ENCODE data around the gene OR52R1.
"Not testable (repeated sequence)": the region's sequence is repeated elsewhere in the genome, so short reads cannot be mapped to it uniquely, and the experiment has no call there.

OR52R1 gene

GRCh38 chr11:4804280-4804679, at the start of gene OR52R1:
Gene OR52R1 (minus strand): TSS chr11:4804380. CDS start chr11:4804380, 0 bp downstream.
- DNase-seq (ENCODE audit: low read depth in 2 of 2): no peak

DNA sequence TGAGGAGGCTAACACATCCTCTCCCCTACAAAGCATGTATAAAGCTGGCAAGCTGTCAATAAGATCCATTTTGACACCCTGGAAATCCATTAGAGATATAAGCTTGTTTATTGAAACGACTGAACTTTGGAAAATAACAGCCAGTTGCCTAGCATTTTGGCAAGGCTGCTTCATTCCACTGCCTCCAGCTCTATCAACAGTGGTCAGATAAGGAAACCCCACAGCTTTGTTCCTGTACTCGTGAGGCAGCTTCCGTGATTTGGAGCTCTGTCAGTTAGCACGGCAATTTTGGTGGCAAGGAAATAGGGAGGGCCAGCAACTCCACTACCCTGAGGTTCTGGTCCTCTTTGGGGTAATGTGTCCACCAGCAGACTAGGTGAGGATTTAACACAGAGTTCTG, 46.9 kb upstream of the OR52R1 start:
- DNase-seq (ENCODE audit: low read depth in 2 of 2): no peak

DNA sequence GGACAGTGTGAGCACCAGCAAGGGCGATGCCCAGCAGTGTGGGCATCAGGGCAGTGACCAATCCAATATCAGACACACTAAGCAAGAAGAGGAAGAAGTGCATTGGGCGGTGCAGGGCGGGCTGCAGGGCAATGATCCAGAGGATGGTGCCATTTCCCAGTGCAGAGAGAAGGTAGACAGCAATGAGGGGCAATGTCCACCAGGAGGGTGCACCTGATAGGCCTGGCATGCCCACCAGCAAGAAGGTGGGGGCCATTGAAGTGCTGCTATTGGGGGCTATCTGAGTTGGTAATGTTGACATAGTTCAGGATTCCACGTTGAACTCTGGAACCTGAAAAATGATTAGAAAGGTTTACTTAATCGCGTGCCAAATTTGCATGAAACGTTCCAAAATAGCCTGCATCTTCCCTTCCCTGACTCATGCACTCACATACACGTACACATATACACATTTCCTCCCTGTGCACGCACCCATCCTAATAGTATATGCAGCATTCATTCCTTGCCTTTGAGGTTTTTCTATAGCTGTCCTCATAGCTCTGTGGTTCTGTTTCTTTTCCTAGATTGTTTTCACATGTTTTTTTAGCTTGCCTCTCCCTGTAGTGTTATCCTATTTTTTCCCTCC, 44.8 kb upstream of the OR52R1 start, which contains the start of gene OR51S1:
OR51S1 (minus strand) TSS at position 301 of the 625 bp plus-strand sequence; CDS start at position 301, 0 bp downstream.
- no peak for DNase-seq (ENCODE audit: low read depth in 2 of 2)

DNA sequence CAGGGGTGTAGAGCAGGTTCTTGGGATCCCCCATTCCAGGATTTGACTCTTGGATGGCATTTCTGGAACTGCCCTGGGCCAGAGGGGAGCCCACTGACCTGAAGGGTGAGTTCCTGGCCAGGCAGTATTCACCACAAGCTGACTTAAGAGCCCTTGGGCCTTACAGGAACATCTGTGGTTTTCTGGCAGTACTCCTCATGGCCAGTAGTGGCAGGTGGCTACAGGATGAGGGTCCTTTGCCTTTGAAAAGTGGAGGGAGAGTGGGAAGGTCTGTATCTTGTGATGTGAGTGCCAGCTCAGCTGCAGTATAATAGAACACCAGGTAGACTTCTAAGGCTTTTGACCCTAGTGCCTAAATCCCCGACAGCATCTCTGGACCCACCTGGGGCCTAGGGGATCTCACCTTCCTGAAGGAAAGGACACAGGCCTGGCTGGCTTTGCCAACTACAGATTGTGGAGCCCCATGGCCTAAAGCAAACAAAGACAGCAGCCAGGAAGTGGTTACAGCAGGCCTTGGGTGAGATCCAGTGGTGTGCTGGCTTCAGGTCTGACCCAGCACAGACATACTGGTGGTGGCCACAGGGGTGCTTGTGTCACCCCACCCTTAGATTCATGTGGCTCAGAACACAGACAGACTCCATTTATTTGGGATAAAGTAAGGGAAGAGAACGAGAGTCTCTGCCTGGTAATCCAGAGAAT, 35.8 kb upstream of the OR52R1 start:
- DNase-seq (ENCODE audit: low read depth in 2 of 2): no peak

- no peak for DNase-seq (ENCODE audit: low read depth in 2 of 2)
Observed at GRCh38 chr11:4830909-4831308, 26.7 kb upstream of the OR52R1 start.

DNA sequence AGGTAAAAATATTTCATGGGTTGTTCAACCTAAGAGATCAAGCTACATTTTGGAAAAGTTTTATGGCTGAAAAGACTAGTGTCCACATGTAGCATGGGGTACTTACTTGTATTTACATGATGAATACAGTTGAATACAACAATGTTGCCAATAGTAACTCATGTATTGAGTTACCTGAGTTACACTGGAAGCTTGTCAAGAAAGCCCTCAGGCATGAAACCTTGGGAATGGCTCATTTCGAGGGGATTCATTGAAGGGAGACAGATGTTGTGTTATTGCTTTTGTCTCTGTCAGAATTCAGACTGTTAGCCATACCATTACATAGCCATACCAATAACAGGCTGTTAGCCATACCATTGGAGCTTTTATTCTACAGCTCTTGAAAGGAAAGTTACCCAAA, 26.2 kb upstream of the OR52R1 start:
- DNase-seq (ENCODE audit: low read depth in 2 of 2): no peak

DNA sequence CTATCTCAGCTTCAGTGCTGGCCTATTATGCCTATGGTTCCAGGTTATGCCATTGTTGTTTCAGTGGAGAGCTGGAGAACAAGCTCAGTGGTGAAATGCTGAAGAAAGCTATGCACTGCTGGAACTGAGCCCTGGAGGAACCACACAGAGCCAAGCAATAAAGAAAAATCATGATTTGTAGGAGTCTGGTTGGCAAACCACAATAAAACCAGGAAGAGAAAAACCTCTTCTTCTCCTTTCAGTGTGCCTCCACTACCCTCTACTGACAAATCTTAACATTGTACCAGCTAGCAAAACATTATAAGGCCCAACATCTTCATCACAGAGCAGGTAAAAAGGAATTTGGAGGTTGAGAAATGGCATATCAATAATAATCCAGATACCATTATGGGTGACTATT, 22.2 kb upstream of the OR52R1 start:
- DNase-seq (ENCODE audit: low read depth in 2 of 2): no peak

DNA sequence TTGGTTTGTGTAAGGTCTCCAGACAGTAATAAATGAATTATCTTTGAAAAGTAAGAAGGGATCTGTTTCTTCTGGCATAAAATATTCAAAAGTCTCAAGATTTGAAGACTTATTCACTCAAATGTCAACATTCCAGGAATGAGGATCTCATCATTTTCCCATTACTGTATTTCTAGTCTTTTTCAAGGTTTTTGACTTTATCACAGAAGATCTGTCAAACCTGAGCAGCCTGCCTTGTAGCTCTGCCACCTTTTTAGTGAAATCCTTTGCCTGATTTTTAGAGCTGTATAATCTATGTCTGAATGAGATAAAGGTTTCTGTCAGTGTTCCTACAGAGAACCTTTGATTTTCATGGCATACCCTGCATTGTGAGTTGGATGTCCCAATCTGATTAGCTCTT, 21.0 kb upstream of the OR52R1 start:
- DNase-seq (ENCODE audit: low read depth in 2 of 2): no peak

- no peak for DNase-seq (ENCODE audit: low read depth in 2 of 2)
Observed at GRCh38 chr11:4821021-4821420, 16.8 kb upstream of the OR52R1 start, which contains the start of gene OR51F2. Gene OR51F2 (plus strand): TSS chr11:4821321. CDS start chr11:4821422, 101 bp downstream.

DNA sequence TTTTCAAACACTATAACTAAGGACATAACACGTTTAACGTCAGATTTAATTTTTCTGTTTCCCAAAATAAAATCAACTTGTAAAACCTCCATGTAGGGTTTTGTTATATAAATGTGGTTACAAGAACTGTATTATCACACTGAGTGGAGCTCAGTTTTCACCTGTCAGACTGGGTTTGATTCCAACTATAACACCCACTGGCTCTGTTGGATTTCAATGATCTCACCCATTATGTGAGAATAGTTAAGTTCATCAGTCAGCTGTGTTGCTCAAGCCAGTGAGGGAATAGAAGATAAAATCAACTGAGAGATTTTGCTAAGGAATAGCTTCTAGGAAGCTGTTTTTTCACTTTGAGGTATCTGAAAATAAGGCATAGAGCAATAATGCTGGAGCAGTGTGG, 5.1 kb upstream of the OR52R1 start:
- DNase-seq (ENCODE audit: low read depth in 2 of 2): no peak

DNA sequence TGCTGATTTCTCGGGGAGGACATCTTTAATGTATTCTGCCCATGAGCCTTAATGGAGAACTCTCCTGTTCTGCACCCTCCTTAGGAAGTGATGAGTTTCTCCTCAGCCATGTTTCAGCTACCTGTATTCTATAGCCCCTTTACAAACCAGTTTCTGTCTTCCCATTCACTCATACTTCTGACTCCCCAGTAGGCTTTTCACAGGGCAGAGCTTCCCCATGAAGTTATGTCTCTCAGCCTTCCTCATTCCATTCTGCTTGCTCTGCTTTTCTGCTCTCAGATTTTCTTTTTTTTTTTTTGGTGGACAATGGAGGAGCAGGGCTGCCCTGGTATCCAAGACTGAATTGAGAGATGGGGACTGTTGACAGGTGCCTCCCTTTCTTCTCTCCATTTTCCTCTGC, 4.3 kb upstream of the OR52R1 start:
- no peak for DNase-seq (ENCODE audit: low read depth in 2 of 2)

DNA sequence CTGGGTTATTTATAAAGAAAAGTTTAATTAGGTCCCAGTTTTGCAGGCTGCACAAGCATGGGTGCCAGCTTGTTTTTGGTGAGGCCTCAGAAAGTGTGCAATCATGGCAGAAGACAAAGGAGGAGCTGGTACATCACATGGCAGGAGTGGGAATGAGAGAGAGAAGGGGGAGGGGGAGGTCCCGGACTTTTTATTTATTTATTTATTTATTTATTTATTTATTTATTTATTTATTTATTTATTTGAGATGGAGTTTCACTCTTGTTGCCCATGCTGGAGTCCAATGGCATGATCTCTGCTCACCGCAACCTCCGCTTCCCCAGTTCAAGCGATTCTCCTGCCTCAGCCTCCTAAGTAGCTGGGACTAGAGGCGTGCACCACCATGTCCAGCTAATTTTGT, 2.9 kb downstream of the OR52R1 start:
- DNase-seq (ENCODE audit: low read depth in 2 of 2): not testable (repeated sequence)

DNA sequence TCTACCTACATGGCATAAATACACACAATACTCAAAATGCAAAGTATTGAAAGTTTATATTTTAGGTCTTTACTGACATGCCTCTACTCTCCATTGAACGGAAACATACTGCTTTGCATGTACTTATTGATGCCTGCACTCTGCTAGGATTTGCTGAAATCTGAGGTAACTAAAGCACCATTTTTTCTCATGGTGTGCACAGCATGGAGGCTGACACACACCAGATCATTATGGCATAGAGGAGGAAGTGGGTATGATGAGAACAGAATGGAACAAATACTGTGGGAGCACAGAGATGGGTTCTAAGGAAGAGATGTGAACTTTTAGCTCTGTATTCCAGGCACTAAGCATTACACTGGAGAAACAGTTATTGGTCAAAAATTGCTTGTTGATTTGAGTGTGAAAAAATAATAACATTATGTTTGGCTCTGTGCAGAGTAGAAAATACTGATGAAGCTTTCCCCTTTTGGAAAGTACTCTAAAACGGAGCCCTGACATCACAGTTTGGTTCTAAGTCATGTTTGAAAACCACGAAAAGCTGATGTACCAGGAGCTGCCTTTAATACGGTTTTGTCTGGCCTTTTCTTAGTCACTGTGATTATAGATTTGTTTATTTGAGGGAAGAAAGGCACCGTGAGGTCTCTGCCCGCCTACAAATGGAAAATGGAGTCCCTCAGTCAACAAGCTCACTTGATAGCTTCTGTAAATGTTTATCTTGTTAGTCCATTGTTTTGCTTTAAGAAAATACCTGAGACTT, 5.6 kb downstream of the OR52R1 start:
- no peak for DNase-seq (ENCODE audit: low read depth in 2 of 2)

DNA sequence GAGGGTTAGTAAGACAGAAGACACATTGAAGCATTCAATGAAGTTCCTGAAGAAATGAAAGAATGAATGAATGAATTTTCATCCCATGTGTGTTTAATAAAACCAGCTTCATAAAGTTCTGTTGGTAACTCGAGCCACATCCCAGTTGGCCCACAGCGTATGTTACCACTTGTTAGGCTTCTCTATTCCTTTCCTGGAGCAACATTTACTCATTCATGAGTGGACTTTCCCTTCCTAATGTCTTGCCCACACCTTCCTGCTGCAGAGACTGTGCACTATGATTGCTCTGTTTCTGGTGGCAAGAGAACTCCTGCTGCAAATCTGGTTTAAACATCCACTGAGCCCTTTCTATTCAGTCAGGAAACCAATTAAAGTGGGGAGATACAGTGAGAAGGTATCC, 7.0 kb downstream of the OR52R1 start:
- no peak for DNase-seq (ENCODE audit: low read depth in 2 of 2)

- no peak for DNase-seq (ENCODE audit: low read depth in 2 of 2)
Observed at GRCh38 chr11:4782454-4782853, 21.7 kb downstream of the OR52R1 start.

DNA sequence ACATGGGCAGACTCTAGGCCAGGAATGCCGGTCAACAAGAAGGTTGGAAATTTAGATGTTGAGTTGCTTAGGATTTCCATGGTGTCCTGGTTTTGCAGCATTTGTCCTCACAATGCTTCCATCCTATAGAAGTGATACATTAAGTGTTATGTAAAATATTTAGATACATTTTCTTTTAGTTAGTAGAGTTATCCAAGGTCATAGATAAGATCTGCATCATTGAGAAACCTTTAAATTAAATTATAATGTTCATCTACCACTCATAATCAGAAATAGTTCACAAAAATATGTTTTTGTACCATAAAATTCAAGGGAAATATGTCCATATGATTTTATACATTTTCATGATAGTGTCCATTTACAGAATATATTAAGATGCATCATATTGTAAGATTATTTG, 34.3 kb downstream of the OR52R1 start, which contains the start of gene OR51F1:
OR51F1 (minus strand) TSS at position 101 of the 400 bp plus-strand sequence; CDS start at position 101, 0 bp downstream.
- DNase-seq (ENCODE audit: low read depth in 2 of 2): no peak

GRCh38 chr11:4768094-4768493, 36.1 kb downstream of the OR52R1 start:
- DNase-seq (ENCODE audit: low read depth in 2 of 2): no peak

DNA sequence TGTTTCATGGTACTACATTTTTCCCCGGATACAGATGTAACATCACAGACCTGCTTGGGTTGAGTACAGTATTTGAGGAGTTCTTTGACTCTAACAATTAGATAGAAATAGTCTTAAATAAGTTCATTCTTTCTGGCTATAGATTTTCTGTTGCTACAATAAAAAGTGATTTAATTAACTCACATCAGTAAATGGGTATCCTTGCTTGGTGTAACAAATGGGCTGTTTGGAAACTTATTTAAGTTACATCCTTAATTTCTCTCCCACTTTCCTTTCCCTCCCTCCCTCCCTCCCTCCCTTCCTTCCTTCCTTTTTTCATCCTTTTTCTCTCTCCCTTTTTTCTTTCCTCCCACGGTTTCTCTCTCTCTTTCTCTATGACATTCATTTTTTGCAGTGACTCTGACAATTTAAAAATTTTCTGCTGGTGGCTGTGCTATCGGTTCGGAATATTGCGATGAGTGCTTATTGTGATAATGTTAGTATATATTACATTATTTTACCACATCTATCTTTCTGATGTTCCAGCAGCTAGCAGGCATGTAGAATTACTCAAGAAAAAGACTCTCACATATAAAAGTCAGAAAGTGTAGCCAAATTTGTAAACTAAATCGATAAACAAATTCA, 37.6 kb downstream of the OR52R1 start:
- no peak for DNase-seq (ENCODE audit: low read depth in 2 of 2)

DNA sequence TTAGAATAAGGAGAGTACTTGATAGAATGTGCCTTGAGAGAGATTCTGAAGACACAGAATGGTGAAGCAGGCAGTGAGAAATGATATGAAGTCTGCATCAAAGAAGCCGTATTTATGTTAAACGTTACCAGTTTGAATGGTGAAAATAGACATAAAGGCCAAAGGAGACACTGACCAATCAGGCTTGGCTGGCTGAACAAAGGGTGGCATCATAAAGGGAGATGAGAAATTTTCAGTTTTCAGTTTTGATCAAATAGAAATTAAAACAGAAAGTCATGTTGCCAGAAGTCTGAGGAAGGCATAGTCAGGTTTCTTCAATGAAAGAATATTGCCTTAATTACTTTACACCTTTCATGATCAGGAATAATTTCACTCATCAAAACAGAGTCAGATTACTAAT, 41.1 kb downstream of the OR52R1 start:
- no peak for DNase-seq (ENCODE audit: low read depth in 2 of 2)

Measured in stimulated activated CD8-positive, alpha-beta memory T cell treated with anti-CD3 and anti-CD28 coated beads, Interleukin-15, amount 100 ng/mL, for 48 hours (primary cell).